NB4 (cell line): Measurements from ENCODE around the gene PDE8B.

ENCODE experiments used
- MYC ChIP-seq: IDR thresholded peaks from 2 replicates; pipeline ENCODE4 v1.6.1; 2011; ENCODE audit warnings: low read depth, low read length
- POLR2A ChIP-seq: IDR thresholded peaks from 2 replicates; pipeline ENCODE4 v1.6.1; 2011; ENCODE audit warnings: mild to moderate bottlenecking; ENCODE audit not compliant: insufficient read length; ENCODE audit errors: extremely low read depth
- TF ChIP-seq, protein P1 (sequence below): IDR thresholded peaks from one replicate; pipeline ENCODE4 v1.5.1; 2012; ENCODE audit warnings: low read depth, low read length
- TF ChIP-seq, protein P2 (sequence below): IDR thresholded peaks from 2 replicates; pipeline ENCODE4 v1.6.1; 2011; ENCODE audit warnings: low read depth, low read length

DNA sequence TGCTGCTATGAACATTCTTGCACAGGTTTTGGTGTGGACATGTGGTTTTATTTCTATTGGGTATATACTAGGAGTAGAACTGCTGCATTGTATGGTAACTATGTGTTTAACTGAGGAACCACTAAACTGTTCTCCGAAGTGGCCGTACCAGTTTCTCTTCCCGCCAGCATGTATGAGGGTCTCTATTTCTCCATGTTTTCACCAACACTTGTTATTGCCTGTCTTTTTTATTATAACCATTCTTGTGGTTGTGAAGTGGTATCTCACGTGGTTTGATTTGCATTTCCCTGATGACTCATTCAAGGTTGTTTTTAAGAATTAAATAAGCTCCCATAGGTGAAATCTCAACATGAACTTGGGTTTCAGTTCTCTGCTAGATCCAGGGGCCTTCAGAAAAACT, 19.4 kb downstream of the PDE8B start:
- TF ChIP-seq POLR2A (no peak), MYC (no peak)
- TF ChIP-seq, protein P1, sequence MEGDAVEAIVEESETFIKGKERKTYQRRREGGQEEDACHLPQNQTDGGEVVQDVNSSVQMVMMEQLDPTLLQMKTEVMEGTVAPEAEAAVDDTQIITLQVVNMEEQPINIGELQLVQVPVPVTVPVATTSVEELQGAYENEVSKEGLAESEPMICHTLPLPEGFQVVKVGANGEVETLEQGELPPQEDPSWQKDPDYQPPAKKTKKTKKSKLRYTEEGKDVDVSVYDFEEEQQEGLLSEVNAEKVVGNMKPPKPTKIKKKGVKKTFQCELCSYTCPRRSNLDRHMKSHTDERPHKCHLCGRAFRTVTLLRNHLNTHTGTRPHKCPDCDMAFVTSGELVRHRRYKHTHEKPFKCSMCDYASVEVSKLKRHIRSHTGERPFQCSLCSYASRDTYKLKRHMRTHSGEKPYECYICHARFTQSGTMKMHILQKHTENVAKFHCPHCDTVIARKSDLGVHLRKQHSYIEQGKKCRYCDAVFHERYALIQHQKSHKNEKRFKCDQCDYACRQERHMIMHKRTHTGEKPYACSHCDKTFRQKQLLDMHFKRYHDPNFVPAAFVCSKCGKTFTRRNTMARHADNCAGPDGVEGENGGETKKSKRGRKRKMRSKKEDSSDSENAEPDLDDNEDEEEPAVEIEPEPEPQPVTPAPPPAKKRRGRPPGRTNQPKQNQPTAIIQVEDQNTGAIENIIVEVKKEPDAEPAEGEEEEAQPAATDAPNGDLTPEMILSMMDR = no peak
- TF ChIP-seq, protein P2, sequence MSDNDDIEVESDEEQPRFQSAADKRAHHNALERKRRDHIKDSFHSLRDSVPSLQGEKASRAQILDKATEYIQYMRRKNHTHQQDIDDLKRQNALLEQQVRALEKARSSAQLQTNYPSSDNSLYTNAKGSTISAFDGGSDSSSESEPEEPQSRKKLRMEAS = no peak
